Sigmoid colon (tissue), 7 donors: ENCODE data around the gene PELI2. TPM values are rescaled to one million over a fixed set of nuclear protein-coding genes. Genes with fewer than 3 reads are reported as not detected.

ENCODE experiments used
- DNase-seq: peaks from one replicate; pipeline ENCODE4 v3.0.0-alpha.2; 2019
- H3K27ac ChIP-seq, 4 donors: fragments of 200-600 bp; sonication (generic); one replicate each; pipeline ENCODE4 v1.5.1; 2016 to 2019; ENCODE audit warnings: mild to moderate bottlenecking in 1 of 4
- H3K27me3 ChIP-seq, 3 donors: fragments of 200-600 bp; sonication (generic); one replicate each; pipeline ENCODE4 v1.5.1; 2019; ENCODE audit warnings: mild to moderate bottlenecking in 1 of 3
- H3K36me3 ChIP-seq, 4 donors: fragments of 200-600 bp; sonication (generic); one replicate each; pipeline ENCODE4 v1.5.1; 2016 to 2019
- H3K4me1 ChIP-seq, 4 donors: fragments of 200-600 bp; sonication (generic); one replicate each; pipeline ENCODE4 v1.5.1; 2017 to 2019
- H3K4me3 ChIP-seq, 4 donors: fragments of 200-600 bp; sonication (generic); one replicate each; pipeline ENCODE4 v1.5.1; 2017 to 2019; ENCODE audit warnings: mild to moderate bottlenecking in 2 of 4, moderate library complexity in 1 of 4
- H3K9me3 ChIP-seq, 4 donors: fragments of 200-600 bp in 3 of 4; sonication (generic) in 3 of 4; one replicate each; pipeline versions ENCODE4 v1.5.1 to v1.6.1; 2013 to 2019
- CTCF ChIP-seq, 4 experiments: fragments of 450-650 bp in 3 of 4; fragments of 200-600 bp in 1 of 4; IDR thresholded peaks; one replicate each; pipeline ENCODE4 v1.5.1; 2016 to 2019; ENCODE audit warnings: antibody characterized with exemption in 4 of 4, mild to moderate bottlenecking in 3 of 4, moderate library complexity in 2 of 4
- EP300 ChIP-seq, 4 donors: sonication (generic); formaldehyde crosslinking; IDR thresholded peaks; one replicate each; pipeline ENCODE4 v1.6.1; 2017; ENCODE audit warnings: antibody characterized with exemption in 4 of 4
- POLR2A ChIP-seq, 2 donors: fragments of 450-650 bp; IDR thresholded peaks; one replicate each; pipeline ENCODE4 v1.6.1; 2016; ENCODE audit warnings: antibody characterized with exemption in 2 of 2, mild to moderate bottlenecking in 2 of 2, moderate library complexity in 2 of 2
- POLR2AphosphoS5 ChIP-seq, 4 donors: sonication (generic); formaldehyde crosslinking; IDR thresholded peaks; one replicate each; pipeline ENCODE4 v1.6.1; 2017; ENCODE audit warnings: antibody characterized with exemption in 4 of 4
- WGBS, 2 donors: extraction: QIAGEN DNeasy Blood & Tissue Kit; methylation state at CpG; one replicate each; pipeline ENCODE4 v1.1.7; 2013; 5-methylcytosine and 5-hydroxymethylcytosine counted together
- intact Hi-C: fragments of 100-400 bp; cut with DNase I; formaldehyde crosslinking; loops from one replicate; pipeline ENCODE4 v1.15.1; 2023
- polyA plus RNA-seq, 3 donors: library from polyadenylated mRNA; stranded (reverse); fragments of 200-250 nt; gene quantifications; one replicate each; pipeline ENCODE4 v1.2.3, GENCODE V29; 2013
- total RNA-seq, 4 donors: library from RNA; depleted of rRNA; stranded (reverse); fragments of >200 nt; gene quantifications; one replicate each; pipeline ENCODE4 v1.1.0, GENCODE V29; 2016
- donor health status: healthy with polysubstance abuse.
- donor health status: Bipolar disorder and iron deficiency.
- donor health status: healthy.

PELI2 gene
- total and polyA plus RNA-seq, 7 donors: 4.5 to 34.3 (median 26.3) TPM

DNA sequence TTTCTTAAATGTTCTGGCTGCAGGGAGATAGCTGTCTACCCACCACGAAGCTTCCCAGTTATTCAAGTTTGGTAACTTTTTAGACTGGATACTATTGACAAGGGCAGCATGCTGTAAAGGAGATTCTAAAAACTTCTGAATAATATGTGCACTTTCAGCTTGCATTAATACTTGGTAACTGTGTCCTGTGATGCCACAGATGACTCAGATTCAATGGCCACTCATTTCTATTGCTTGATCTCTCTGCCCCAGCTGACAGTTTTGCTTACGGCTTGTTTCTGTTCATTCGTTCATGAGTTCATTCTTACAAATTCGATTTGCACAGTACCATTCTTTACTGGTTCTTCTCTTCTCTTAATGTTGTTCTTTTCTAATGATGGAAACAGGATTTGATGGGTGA, 142.8 kb downstream of the PELI2 start:
- H3K27ac ChIP-seq: no peak overlapping the region
- 84 to 89% methylated on average over 4 of the region's 4 CpGs for WGBS, 2 donors
- no peak for DNase-seq
- no peaks in the 10 kb centered on the region for H3K9me3 ChIP-seq
- intact Hi-C loops: no loop called here
- no peak overlapping the region for H3K4me3 ChIP-seq
- TF ChIP-seq CTCF (IDR thresholded peaks at IDR 0.05): no peak
- no peak for TF ChIP-seq POLR2AphosphoS5 (IDR thresholded peaks at IDR 0.05)
- TF ChIP-seq EP300 (IDR thresholded peaks at IDR 0.05): no peak
- TF ChIP-seq POLR2A (IDR thresholded peaks at IDR 0.05): no peak
- no peaks in the 10 kb centered on the region for H3K36me3 ChIP-seq
- no peaks in the 10 kb centered on the region for H3K4me1 ChIP-seq
- H3K27me3 ChIP-seq: no peaks in the 10 kb centered on the region

GRCh38 chr14:56262530-56262929, 144.3 kb downstream of the PELI2 start:
- TF ChIP-seq POLR2AphosphoS5 (IDR thresholded peaks at IDR 0.05): no peak
- TF ChIP-seq POLR2A (IDR thresholded peaks at IDR 0.05): no peak
- TF ChIP-seq EP300 (IDR thresholded peaks at IDR 0.05): no peak
- TF ChIP-seq CTCF (IDR thresholded peaks at IDR 0.05): no peak
- 86 to 92% methylated on average over 3 of the region's 3 CpGs for WGBS, 2 donors

DNA sequence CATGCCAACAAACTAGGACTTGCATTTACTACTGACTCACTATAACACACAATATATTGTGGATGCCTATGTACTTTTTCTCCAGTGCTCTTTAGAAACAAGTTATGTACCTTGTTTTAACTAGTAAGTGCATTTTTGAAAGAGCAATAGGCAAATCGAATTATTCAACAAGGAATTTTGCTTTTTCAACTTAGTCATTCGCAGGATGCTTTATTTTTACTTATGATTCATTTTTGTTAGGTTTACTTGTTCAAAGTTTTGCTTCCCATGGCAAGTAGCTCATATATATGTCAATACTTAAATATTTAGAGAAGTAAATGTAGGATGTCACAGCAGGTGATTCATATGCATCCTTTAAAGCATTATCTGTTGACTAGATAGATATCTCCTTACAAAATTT, 149.8 kb downstream of the PELI2 start:
- H3K36me3 ChIP-seq: no peaks in the 10 kb centered on the region
- H3K9me3 ChIP-seq: no peaks in the 10 kb centered on the region
- no peak overlapping the region for H3K27ac ChIP-seq
- intact Hi-C loops: no loop called here
- 90 to 91% methylated on average over 2 of the region's 2 CpGs for WGBS, 2 donors
- H3K27me3 ChIP-seq: no peaks in the 10 kb centered on the region
- no peak for TF ChIP-seq POLR2A (IDR thresholded peaks at IDR 0.05)
- no peak for TF ChIP-seq CTCF (IDR thresholded peaks at IDR 0.05)
- TF ChIP-seq EP300 (IDR thresholded peaks at IDR 0.05): no peak
- TF ChIP-seq POLR2AphosphoS5 (IDR thresholded peaks at IDR 0.05): no peak
- no peak for DNase-seq
- H3K4me3 ChIP-seq: no peak overlapping the region
- peaks cover 0 to 9% (median 3%) of the 10 kb centered on the region in 4 donors for H3K4me1 ChIP-seq

More at GRCh38 chr14:56262530-56262929, 144.3 kb downstream of the PELI2 start:
- no peaks in the 10 kb centered on the region for H3K9me3 ChIP-seq
- H3K27ac ChIP-seq: no peak overlapping the region
- H3K27me3 ChIP-seq: no peaks in the 10 kb centered on the region
- no peak for DNase-seq
- H3K4me3 ChIP-seq: no peak overlapping the region
- no peaks in the 10 kb centered on the region for H3K36me3 ChIP-seq
- intact Hi-C loops: no loop called here
- H3K4me1 ChIP-seq: no peaks in the 10 kb centered on the region

- no peaks in the 10 kb centered on the region for H3K9me3 ChIP-seq
- H3K27ac ChIP-seq: no peak overlapping the region
- no peaks in the 10 kb centered on the region for H3K36me3 ChIP-seq
- no peaks in the 10 kb centered on the region for H3K27me3 ChIP-seq
- no peak overlapping the region for H3K4me3 ChIP-seq
- TF ChIP-seq POLR2AphosphoS5 (IDR thresholded peaks at IDR 0.05) (no peak), CTCF (IDR thresholded peaks at IDR 0.05) (no peak), EP300 (IDR thresholded peaks at IDR 0.05) (no peak), POLR2A (IDR thresholded peaks at IDR 0.05) (no peak)
- intact Hi-C loops: no loop called here
- 92 to 95% methylated on average over 5 of the region's 5 CpGs for WGBS, 2 donors
- no peak for DNase-seq
- H3K4me1 ChIP-seq: peaks cover 0 to 11% (median 9%) of the 10 kb centered on the region in 4 donors
These were observed 150.5 kb downstream of the PELI2 start for GRCh38 chr14:56268673-56269072.

GRCh38 chr14:56270921-56271320, 152.7 kb downstream of the PELI2 start:
- no peaks in the 10 kb centered on the region for H3K9me3 ChIP-seq
- peaks cover 0 to 24% (median 22%) of the 10 kb centered on the region in 4 donors for H3K4me1 ChIP-seq
- TF ChIP-seq POLR2AphosphoS5 (IDR thresholded peaks at IDR 0.05): no peak
- TF ChIP-seq EP300 (IDR thresholded peaks at IDR 0.05): no peak
- no peak for TF ChIP-seq POLR2A (IDR thresholded peaks at IDR 0.05)
- no peak for TF ChIP-seq CTCF (IDR thresholded peaks at IDR 0.05)
- intact Hi-C loops: no loop called here
- H3K4me3 ChIP-seq: no peak overlapping the region
- H3K27ac ChIP-seq: no peak overlapping the region
- DNase-seq: no peak
- WGBS, 2 donors: 93 to 95% methylated on average over 8 of the region's 8 CpGs
- H3K36me3 ChIP-seq: no peaks in the 10 kb centered on the region
- no peaks in the 10 kb centered on the region for H3K27me3 ChIP-seq
